NK-92 (cell line): ENCODE measurements around the gene CDC42EP1.
"Not testable (repeated sequence)": the region's sequence is repeated elsewhere in the genome, so short reads cannot be mapped to it uniquely, and the experiment has no call there.

Experiments used
- DNase-seq: peaks from one replicate; lab custom pipeline; 2025; ENCODE audit not compliant: unreplicated experiment; lab: John Stamatoyannopoulos, UW

The CDC42EP1 gene, protein sequence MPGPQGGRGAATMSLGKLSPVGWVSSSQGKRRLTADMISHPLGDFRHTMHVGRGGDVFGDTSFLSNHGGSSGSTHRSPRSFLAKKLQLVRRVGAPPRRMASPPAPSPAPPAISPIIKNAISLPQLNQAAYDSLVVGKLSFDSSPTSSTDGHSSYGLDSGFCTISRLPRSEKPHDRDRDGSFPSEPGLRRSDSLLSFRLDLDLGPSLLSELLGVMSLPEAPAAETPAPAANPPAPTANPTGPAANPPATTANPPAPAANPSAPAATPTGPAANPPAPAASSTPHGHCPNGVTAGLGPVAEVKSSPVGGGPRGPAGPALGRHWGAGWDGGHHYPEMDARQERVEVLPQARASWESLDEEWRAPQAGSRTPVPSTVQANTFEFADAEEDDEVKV

DNA sequence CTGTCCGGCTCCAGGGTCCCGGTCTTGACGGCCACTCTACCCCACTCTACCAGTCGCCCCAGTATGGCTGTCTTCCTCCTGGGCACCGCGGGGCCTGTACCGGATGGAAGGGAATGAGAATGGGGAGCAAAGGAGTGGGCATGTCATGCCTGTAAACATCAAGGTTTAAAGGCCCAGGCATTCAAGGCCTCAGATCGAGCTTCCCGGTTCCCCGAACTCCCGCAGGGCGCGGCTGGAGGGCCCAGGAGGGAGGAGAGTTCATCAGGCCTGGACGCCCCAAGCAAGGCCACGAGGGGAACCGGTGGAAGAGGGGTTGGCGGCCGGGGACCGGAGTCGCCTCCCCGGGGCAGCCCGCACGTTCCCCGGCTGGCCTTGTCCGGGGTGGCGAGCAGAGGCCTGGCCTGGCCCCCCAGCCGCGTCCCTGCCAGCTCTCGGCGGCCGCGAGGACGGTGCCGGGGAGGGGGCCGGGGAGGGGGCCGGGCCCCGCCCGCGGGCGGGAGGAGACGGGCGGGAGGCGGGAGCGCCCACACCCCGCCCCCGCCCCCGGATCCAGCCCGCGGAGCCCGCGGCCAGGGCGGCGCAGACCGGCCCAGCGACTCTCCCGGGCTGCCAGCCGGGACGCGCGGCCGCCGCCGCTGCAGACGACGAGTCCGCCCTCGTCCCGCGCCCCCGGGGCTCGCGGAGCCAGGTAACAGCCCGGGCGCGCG is at the start of gene CDC42EP1:
Gene CDC42EP1 (plus strand): TSS at position 580 of the 707 bp plus-strand sequence. CDS start 5,870 bp downstream, outside the sequence.
- DNase-seq, result no peak

- DNase-seq, result no peak
Observed at GRCh38 chr22:37511395-37512104, 48.7 kb upstream of the CDC42EP1 start.

- no peak for DNase-seq
Observed at GRCh38 chr22:37514526-37515051, 45.7 kb upstream of the CDC42EP1 start.

DNA sequence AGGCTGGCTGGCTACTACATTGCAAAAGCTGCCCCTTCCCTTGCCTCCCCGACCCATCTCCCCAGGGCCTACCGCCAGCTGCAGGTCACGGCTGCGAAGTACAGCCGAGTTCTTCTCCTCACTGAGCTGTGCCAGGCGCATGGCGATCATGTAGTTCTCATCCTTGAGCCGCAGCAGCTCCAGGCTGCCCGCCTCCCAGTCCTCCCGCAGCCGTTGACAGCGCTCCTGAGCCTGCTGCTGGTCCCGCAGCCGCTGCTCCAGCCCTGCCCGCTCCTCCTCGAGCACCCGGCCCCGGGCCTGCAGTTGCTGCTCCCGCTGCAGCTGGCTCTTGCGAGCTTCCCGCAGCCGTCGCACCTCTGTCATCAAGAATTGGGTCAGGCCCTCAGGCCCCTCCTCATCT is 44.4 kb upstream of the CDC42EP1 start:
- no peak for DNase-seq

- DNase-seq, result no peak
Observed at GRCh38 chr22:37516456-37516855, 43.8 kb upstream of the CDC42EP1 start.

DNA sequence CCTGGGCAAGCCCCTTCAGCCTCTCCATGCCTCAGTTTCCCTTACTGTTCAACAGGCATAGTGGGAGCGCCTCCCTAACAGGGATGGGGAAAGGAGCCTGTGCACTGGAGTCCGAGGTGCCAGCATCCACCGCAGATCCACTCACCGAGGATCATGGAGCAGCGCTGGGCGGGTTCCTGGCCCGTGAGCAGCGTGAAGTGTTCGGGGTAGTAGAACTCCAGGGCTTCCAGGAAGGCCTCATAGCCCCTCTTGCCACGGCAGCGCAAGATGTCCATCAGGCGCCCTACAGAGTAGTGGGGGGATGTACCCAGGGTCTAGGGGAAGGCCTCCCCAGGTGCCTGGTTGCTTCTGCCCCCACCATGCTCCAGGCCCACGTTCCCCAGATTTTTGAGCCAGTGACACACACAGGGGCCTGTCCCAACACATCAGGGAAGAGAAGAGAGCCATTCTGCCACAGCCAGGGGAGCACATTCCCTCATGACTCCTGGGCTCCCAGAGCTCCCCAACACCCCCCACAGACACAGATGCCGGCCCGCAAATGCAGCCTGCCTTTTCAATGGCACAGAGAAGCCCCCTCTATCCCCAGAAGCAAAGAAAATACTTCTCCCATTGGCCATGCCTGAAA is 42.3 kb upstream of the CDC42EP1 start:
- no peak for DNase-seq

DNA sequence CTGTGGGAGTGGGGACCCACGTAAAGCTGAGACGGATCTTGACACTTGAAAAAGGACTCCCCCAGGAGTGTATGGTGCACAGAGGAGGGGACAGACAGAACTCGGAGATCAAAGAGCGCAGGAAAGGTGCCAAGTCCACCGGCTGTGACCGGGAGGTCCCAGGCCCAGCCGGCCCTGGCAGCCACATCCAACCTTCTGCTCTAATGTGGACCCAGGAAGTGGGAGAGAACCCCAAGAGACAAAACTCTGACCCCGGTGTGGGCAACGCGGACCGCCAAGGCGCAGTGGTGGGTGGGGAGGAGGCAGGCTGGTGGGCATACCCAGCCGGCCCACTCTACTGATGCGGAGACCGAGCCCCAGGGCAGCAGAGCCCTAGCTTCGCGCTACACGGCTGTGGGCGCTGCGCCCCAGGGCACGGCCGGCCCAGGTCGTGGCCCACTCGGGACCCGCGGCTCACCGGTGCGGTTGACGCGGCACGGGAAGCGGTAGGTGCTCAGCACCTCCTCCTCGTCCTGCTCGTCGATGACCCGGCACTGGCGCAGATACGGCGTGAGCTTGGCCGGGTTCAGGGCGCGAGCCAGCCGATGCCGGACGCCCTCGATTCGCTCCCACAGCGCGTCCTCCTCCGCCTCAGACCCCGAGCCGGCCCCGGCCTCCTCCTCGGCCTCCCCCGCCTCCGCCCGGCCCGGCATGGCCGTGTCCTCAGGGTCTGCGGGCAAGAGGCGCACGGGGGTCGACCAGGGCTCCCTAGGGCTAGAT is 41.6 kb upstream of the CDC42EP1 start:
- DNase-seq, result no peak

- no peak for DNase-seq
Observed at GRCh38 chr22:37519268-37520195, 40.7 kb upstream of the CDC42EP1 start, which contains the start of gene CARD10. TSS of gene CARD10 (minus strand) at chr22:37519415. CDS start at chr22:37519200, 215 bp downstream.

- DNase-seq, result no peak
Observed at GRCh38 chr22:37520776-37521191, 39.5 kb upstream of the CDC42EP1 start.

DNA sequence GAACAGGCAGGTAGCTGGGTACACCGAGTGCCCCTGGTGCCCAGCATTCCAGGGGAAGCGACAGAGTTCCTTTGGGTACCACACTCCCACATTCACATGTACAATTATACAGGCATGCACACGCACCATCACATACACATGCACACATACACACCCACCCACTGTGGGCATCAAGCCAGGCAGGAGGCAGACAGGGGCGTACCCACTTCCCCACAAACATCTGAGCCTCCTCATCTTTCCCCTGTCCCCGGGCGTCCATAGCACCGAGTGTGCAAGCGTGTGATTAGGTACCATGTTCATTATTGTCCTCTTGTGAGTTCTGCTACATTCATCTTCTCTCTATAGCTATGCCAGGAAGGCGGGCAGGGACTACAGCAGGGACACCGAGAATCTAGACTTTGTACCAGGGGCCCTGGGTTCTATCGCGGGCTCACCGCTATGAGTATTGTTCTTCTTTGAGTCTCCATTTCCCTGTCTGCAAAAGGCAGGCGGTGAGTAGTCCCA is 39.0 kb upstream of the CDC42EP1 start:
- no peak for DNase-seq

DNA sequence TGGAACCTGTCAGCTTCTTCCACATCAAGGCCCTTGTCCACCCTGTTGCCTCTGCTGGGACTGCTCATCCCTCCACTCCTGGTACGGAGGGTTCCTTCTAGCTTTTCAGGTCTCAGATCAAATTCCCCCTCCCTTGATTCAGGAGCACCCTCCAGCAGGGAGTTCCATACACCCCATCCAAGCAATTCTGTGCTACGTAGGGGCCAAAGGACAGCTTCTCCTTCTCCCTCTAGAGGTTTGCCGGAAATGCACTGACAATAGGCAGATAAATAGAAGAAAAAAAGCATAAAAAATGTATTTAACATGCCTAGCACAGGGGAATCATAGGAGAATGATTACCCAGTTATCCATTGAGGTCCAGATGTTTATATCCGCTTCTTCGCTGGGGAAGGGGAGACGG is 37.8 kb upstream of the CDC42EP1 start:
- DNase-seq, result no peak

- DNase-seq, result no peak
Observed at GRCh38 chr22:37525073-37525745, 35.1 kb upstream of the CDC42EP1 start.

- no peak for DNase-seq
Observed at GRCh38 chr22:37525746-37526350, 34.4 kb upstream of the CDC42EP1 start.

DNA sequence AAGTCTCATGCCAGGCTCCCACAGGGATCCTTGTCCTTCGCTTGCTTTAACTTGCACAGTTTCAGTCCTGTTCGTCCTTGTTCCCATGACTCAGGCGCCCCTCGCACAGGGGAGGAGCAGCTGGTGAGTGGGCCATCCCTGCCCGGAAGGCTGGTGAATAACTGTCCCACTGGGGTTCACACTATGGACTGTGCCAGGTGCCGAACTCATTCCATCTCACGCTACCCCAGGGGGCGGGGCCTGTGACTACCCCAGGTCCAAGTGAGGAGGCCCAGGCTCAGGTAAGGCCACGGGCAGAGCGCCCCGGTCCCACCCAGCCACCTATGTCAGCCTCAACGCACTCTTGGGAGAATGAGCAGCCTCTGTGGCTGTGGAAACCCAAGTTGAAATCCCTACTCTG is 33.9 kb upstream of the CDC42EP1 start:
- DNase-seq, result no peak

- not testable (repeated sequence) for DNase-seq
Observed at GRCh38 chr22:37527081-37527752, 33.1 kb upstream of the CDC42EP1 start.

DNA sequence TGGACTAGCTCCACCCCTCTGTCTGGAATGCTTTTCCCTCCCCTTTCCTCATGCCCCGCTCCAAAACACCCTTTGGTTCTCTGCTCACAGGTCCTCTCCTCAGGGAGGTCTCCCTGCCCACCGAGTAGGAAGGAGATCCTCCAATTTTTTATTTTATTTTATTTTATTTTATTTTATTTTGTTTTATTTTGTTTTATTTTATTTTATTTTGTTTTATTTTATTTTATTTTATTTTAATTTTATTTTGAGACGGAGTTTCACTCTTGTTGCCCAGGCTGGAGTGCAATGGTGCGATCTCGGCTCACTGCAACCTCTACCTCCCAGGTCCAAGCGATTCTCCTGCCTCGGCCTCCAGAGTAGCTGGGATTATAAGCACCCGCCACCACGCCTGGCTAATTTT is 32.3 kb upstream of the CDC42EP1 start:
- DNase-seq, result not testable (repeated sequence)

DNA sequence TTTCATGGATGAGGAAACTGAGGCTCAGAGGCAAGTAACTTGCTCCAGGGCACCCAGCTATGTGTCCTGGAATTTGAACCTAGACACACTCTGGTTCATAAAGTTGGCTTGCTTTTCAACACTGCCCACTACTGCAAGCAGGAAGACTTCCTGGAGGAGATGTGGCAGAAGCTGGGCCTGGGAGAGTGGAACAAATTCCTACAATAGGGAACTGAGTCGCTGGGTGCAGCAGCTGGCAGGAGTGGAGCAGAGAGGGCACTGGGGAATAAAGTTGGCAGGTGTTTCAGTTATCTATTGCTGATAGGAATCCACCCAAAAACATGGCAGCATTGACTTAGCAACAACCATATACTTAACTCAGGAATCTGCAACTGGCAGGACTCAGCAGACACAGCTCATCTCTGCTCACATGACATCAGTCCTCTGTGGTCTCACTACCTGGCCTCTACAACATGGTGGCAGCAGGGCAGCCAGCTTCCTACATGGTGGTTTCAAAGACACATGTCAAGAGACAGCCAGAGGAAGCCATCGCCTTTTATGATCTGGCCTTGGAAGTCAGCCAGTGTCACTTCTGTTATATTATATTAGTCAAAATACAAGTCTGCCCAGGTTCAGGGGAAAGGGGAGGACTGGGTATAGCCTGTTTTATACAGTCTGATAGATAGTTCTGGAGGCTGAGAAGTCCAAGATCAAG is 30.5 kb upstream of the CDC42EP1 start:
- DNase-seq, result no peak
